ENCODE measurements around the gene PRDX1.

GRCh38 chr1:45552331-45552730, 30.6 kb upstream of the PRDX1 start:
- TF ChIP-seq CTCF (IDR thresholded peaks at IDR 0.05) (no peak), POLR2A (IDR thresholded peaks at IDR 0.05) (no peak), POLR2AphosphoS5 (IDR thresholded peaks at IDR 0.05) (no peak)
